GM23338 (cell line): ENCODE results near the gene C10orf71. TPM values are rescaled to one million over a fixed set of nuclear protein-coding genes. Genes with fewer than 3 reads are reported as not detected.

Source experiments
- ATAC-seq: fragments of 200-7000 bp; cut with Tn5 transposase; 3 replicates; pipeline ENCODE4 v1.9.1; 2020
- DNase-seq: peaks from one replicate; pipeline ENCODE4 v3.0.0-alpha.2; 2015; ENCODE audit warnings: low spot score
- H2AFZ ChIP-seq: fragments of 200-600 bp; sonication (generic); 2 replicates; pipeline ENCODE4 v1.8.0; 2016; ENCODE audit warnings: antibody characterized with exemption, mild to moderate bottlenecking, moderate library complexity
- H3F3A ChIP-seq: fragments of 200-600 bp; sonication (generic); replicated peaks from 2 replicates; pipeline ENCODE4 v1.8.0; 2017; ENCODE audit warnings: antibody characterized with exemption, mixed run types, low read depth
- H3K27ac ChIP-seq: fragments of 200-600 bp; sonication (generic); 2 replicates; pipeline ENCODE4 v1.6.1; 2016; ENCODE audit warnings: low read depth
- H3K27me3 ChIP-seq: fragments of 200-600 bp; sonication (generic); 2 replicates; pipeline ENCODE4 v1.8.0; 2016; ENCODE audit warnings: mild to moderate bottlenecking, mixed run types, moderate library complexity; ENCODE audit not compliant: insufficient read depth
- H3K36me3 ChIP-seq: fragments of 200-600 bp; sonication (generic); 2 replicates; pipeline ENCODE4 v1.8.0; 2016; ENCODE audit warnings: mild to moderate bottlenecking; ENCODE audit not compliant: insufficient read depth
- H3K4me1 ChIP-seq: fragments of 200-600 bp; sonication (generic); 2 replicates; pipeline ENCODE4 v1.8.0; 2016; ENCODE audit warnings: mild to moderate bottlenecking, moderate library complexity; ENCODE audit not compliant: insufficient read depth
- H3K4me2 ChIP-seq: fragments of 200-600 bp; sonication (generic); 2 replicates; pipeline ENCODE4 v1.7.1; 2017; ENCODE audit warnings: mixed run types
- H3K4me3 ChIP-seq: fragments of 200-600 bp; sonication (generic); 2 replicates; pipeline ENCODE4 v1.6.1; 2016; ENCODE audit warnings: mixed run types
- H3K79me2 ChIP-seq: fragments of 200-600 bp; sonication (generic); replicated peaks from 2 replicates; pipeline ENCODE4 v1.8.0; 2017; ENCODE audit warnings: mild to moderate bottlenecking; ENCODE audit not compliant: insufficient read depth
- H3K9me2 ChIP-seq: fragments of 200-600 bp; sonication (generic); 2 replicates; pipeline ENCODE4 v1.8.0; 2017; ENCODE audit not compliant: insufficient read depth
- H4K20me1 ChIP-seq: fragments of 200-600 bp; sonication (generic); replicated peaks from 2 replicates; pipeline ENCODE4 v1.8.0; 2017; ENCODE audit warnings: mild to moderate bottlenecking; ENCODE audit not compliant: insufficient read depth
- H3K27ac Mint-ChIP-seq: 2 replicates; pipeline ENCODE4 v1.8.0; 2020; ENCODE audit warnings: inconsistent platforms, mild to moderate bottlenecking, moderate library complexity, mixed read lengths
- H3K27me3 Mint-ChIP-seq: 3 replicates; pipeline ENCODE4 v1.8.0; 2022; ENCODE audit warnings: low read depth, mild to moderate bottlenecking, moderate library complexity, mixed read lengths, inconsistent platforms; ENCODE audit not compliant: insufficient read depth, poor library complexity
- H3K36me3 Mint-ChIP-seq: 3 replicates; pipeline ENCODE4 v1.8.0; 2021; ENCODE audit warnings: low read depth, mild to moderate bottlenecking, inconsistent platforms, moderate library complexity, mixed read lengths
- H3K4me1 Mint-ChIP-seq: 3 replicates; pipeline ENCODE4 v1.8.0; 2020; ENCODE audit warnings: mild to moderate bottlenecking, inconsistent platforms, mixed read lengths
- H3K4me3 Mint-ChIP-seq: 3 replicates; pipeline ENCODE4 v1.8.0; 2021; ENCODE audit warnings: moderate library complexity, mild to moderate bottlenecking, inconsistent platforms, mixed read lengths
- H3K9me3 Mint-ChIP-seq: 3 replicates; pipeline ENCODE4 v1.8.0; 2020; ENCODE audit warnings: moderate library complexity, mild to moderate bottlenecking, inconsistent platforms, mixed read lengths
- CREB1 ChIP-seq: fragments of 250-450 bp; sonication (Bioruptor Pico); IDR thresholded peaks from 2 replicates; pipeline ENCODE4 v1.5.0; 2020; ENCODE audit warnings: low read depth, mild to moderate bottlenecking, moderate library complexity
- CTCF ChIP-seq, 2 experiments: fragments of 200-600 bp in 1 of 2; sonication (generic) in 1 of 2; conservative IDR thresholded peaks; 2 replicates each; pipeline versions ENCODE4 v1.5.1 to v1.6.1; 2016 to 2017; ENCODE audit warnings: antibody characterized with exemption in 2 of 2, low read depth in 2 of 2, mild to moderate bottlenecking in 2 of 2, moderate library complexity in 1 of 2
- ETS1 ChIP-seq: IDR thresholded peaks from 2 replicates; pipeline ENCODE4 v1.6.1; 2016; ENCODE audit warnings: antibody characterized with exemption
- EZH2 ChIP-seq: fragments of 200-600 bp; sonication (generic); IDR thresholded peaks from one replicate; pipeline ENCODE4 v1.8.0; 2017; ENCODE audit warnings: antibody characterized with exemption, mild to moderate bottlenecking, low read depth; ENCODE audit not compliant: unreplicated experiment
- EZH2phosphoT487 ChIP-seq: fragments of 200-600 bp; sonication (generic); IDR thresholded peaks from one replicate; pipeline ENCODE4 v1.8.1; 2018; ENCODE audit warnings: antibody characterized with exemption; ENCODE audit not compliant: unreplicated experiment
- JUNB ChIP-seq: IDR thresholded peaks from one replicate; pipeline ENCODE4 v1.6.1; 2016; ENCODE audit warnings: antibody characterized with exemption; ENCODE audit not compliant: unreplicated experiment
- NANOG ChIP-seq: IDR thresholded peaks from 2 replicates; pipeline ENCODE4 v1.6.1; 2016; ENCODE audit warnings: antibody characterized with exemption, borderline replicate concordance
- POLR2AphosphoS5 ChIP-seq: IDR thresholded peaks from 2 replicates; pipeline ENCODE4 v1.6.1; 2016; ENCODE audit warnings: antibody characterized with exemption, low read depth
- REST ChIP-seq: IDR thresholded peaks from one replicate; pipeline ENCODE4 v1.6.1; 2018; ENCODE audit warnings: antibody characterized with exemption; ENCODE audit not compliant: unreplicated experiment
- STAT1 ChIP-seq: IDR thresholded peaks from one replicate; pipeline ENCODE4 v1.6.1; 2016; ENCODE audit warnings: antibody characterized with exemption; ENCODE audit not compliant: unreplicated experiment
- ZNF114 ChIP-seq: fragments of 250-450 bp; sonication (Bioruptor Pico); IDR thresholded peaks from 2 replicates; pipeline ENCODE4 v1.5.0; 2020; ENCODE audit warnings: mild to moderate bottlenecking, moderate library complexity
- ZNF331 ChIP-seq: fragments of 250-450 bp; sonication (Bioruptor Pico); IDR thresholded peaks from 2 replicates; pipeline ENCODE4 v1.5.0; 2020; ENCODE audit warnings: low read depth, mild to moderate bottlenecking, moderate library complexity
- ZNF462 ChIP-seq: fragments of 250-450 bp; sonication (Bioruptor Pico); IDR thresholded peaks from 2 replicates; pipeline ENCODE4 v1.5.0; 2020; ENCODE audit warnings: mild to moderate bottlenecking, moderate library complexity
- polyA plus RNA-seq: library from polyadenylated mRNA; unstranded; fragments of >200 nt; fragmentation: Nextera tagmentation; extraction: Ambion mirVana; gene quantifications from 2 replicates; pipeline ENCODE4 v1.2.1, GENCODE V29; 2016
- total RNA-seq: library from RNA; depleted of rRNA; stranded (reverse); fragments of >200 nt; shearing (Covaris generic); gene quantifications from 2 replicates; pipeline ENCODE4 v1.2.3, GENCODE V29; 2014

C10orf71 gene
- total and polyA plus RNA-seq, 2 experiments from 2014 or later, result not detected

GRCh38 chr10:49369216-49370162 is 70.5 kb downstream of the C10orf71 start:
- H3K79me2 ChIP-seq, result no peaks in the 10 kb centered on the region
- no peak overlapping the region for H3K4me2 ChIP-seq
- H3K4me1 ChIP-seq, result no peaks in the 10 kb centered on the region
- 0 out of 2 replicates have a peak, but pooled peaks cover 3% of the 10 kb centered on the region for H3K9me2 ChIP-seq
- Mint-ChIP-seq H3K27ac (no peak overlapping the region), H3K4me1 (peaks cover 3% of the 10 kb centered on the region; the same call in 2 of the 3 replicates), H3K27me3 (peaks cover 11% of the 10 kb centered on the region), H3K36me3 (no peaks in the 10 kb centered on the region), H3K9me3 (no peaks in the 10 kb centered on the region), H3K4me3 (no peak overlapping the region)
- H3K27ac ChIP-seq, result no peak overlapping the region
- TF ChIP-seq CTCF (conservative IDR thresholded peaks at IDR 0.05; ENCODE audit: low read depth in 2 of 2) (no peak), CREB1 (CRISPR knock-in tag) (no peak), JUNB (no peak), EZH2 (no peak), ZNF114 (no peak), EZH2phosphoT487 (no peak), REST (no peak), NANOG (no peak), ETS1 (no peak), STAT1 (no peak), ZNF331 (no peak), POLR2AphosphoS5 (no peak), ZNF462 (CRISPR knock-in tag) (no peak)
- no peak overlapping the region for H3K4me3 ChIP-seq
- H4K20me1 ChIP-seq, result no peaks in the 10 kb centered on the region
- no peaks in the 10 kb centered on the region for H3K27me3 ChIP-seq
- no peak overlapping the region for H2AFZ ChIP-seq
- no peak for DNase-seq
- no peak for ATAC-seq
- H3K36me3 ChIP-seq, result no peaks in the 10 kb centered on the region
- no peaks in the 10 kb centered on the region for H3F3A ChIP-seq
